GM21360 (cell line): Measurements from ENCODE around the gene STARD3.

Experiments used
- ATAC-seq: cut with Tn5 transposase; IDR thresholded peaks from one replicate; pipeline ENCODE4 v1.9.1; 2021; ENCODE audit warnings: mild to moderate bottlenecking, moderate library complexity; ENCODE audit not compliant: unreplicated experiment

Gene STARD3

GRCh38 chr17:39634384-39634871 is 2.5 kb upstream of the STARD3 start:
- no peak for ATAC-seq

- no peak for ATAC-seq
These were observed 1.2 kb upstream of the STARD3 start for GRCh38 chr17:39635614-39636176.

- ATAC-seq, result no peak
These were observed 387 bp upstream of the STARD3 start for GRCh38 chr17:39636587-39636926.

- no peak for ATAC-seq
These were observed 1.4 kb downstream of the STARD3 start for GRCh38 chr17:39638317-39638716.

GRCh38 chr17:39639043-39639442 is 2.1 kb downstream of the STARD3 start:
- no peak for ATAC-seq

GRCh38 chr17:39639566-39640458 is 2.9 kb downstream of the STARD3 start:
- ATAC-seq, result no peak

GRCh38 chr17:39640591-39641031 is 3.7 kb downstream of the STARD3 start:
- no peak for ATAC-seq

- no peak for ATAC-seq
These were observed 4.2 kb downstream of the STARD3 start for GRCh38 chr17:39641097-39641496.

GRCh38 chr17:39641883-39642282 is 4.9 kb downstream of the STARD3 start:
- ATAC-seq, result no peak

- no peak for ATAC-seq
These were observed 5.5 kb downstream of the STARD3 start for GRCh38 chr17:39642291-39643074.

GRCh38 chr17:39643271-39643670 is 6.3 kb downstream of the STARD3 start:
- ATAC-seq, result no peak

GRCh38 chr17:39647256-39647655 is 10.3 kb downstream of the STARD3 start:
- no peak for ATAC-seq

- ATAC-seq, result no peak
These were observed 11.8 kb downstream of the STARD3 start for GRCh38 chr17:39648616-39649366.

- ATAC-seq, result no peak
These were observed 13.2 kb downstream of the STARD3 start for GRCh38 chr17:39650121-39650579.

GRCh38 chr17:39651923-39652586 is 15.1 kb downstream of the STARD3 start:
- no peak for ATAC-seq

- no peak for ATAC-seq
These were observed 15.8 kb downstream of the STARD3 start for GRCh38 chr17:39652587-39653315.

GRCh38 chr17:39653316-39653661 is 16.3 kb downstream of the STARD3 start:
- no peak for ATAC-seq

GRCh38 chr17:39653662-39654331 is 16.9 kb downstream of the STARD3 start:
- ATAC-seq, result no peak

- no peak for ATAC-seq
These were observed 18.2 kb downstream of the STARD3 start for GRCh38 chr17:39655105-39655504.
